DOHH2 (cell line): ENCODE data around the gene PIBF1.
A peak's percentile ranks its signal among the peaks of the same experiment; 100 is the strongest.

Source experiments
- H3F3A ChIP-seq: fragments of 200-600 bp; sonication (generic), shearing (Covaris generic); 2 replicates; pipeline ENCODE4 v1.6.0; 2016; ENCODE audit warnings: antibody characterized with exemption, mild to moderate bottlenecking; ENCODE audit not compliant: control insufficient read depth, insufficient read depth
- H3K27ac ChIP-seq: fragments of 200-600 bp; sonication (generic); 2 replicates; pipeline ENCODE4 v1.5.1; 2014; ENCODE audit warnings: low read depth, mild to moderate bottlenecking, low read length, moderate library complexity
- H3K27me3 ChIP-seq: fragments of 200-600 bp; sonication (generic); 2 replicates; pipeline ENCODE4 v1.6.1; 2014; ENCODE audit warnings: mild to moderate bottlenecking, low read length, mixed read lengths; ENCODE audit not compliant: control insufficient read depth
- H3K36me3 ChIP-seq: fragments of 200-600 bp; sonication (generic); 2 replicates; pipeline ENCODE4 v1.6.1; 2014; ENCODE audit warnings: mild to moderate bottlenecking, low read length, moderate library complexity, mixed read lengths; ENCODE audit not compliant: control insufficient read depth
- H3K4me1 ChIP-seq: fragments of 200-600 bp; sonication (generic); 2 replicates; pipeline ENCODE4 v1.6.1; 2014; ENCODE audit warnings: mild to moderate bottlenecking, low read length, mixed read lengths; ENCODE audit not compliant: control insufficient read depth
- H3K4me2 ChIP-seq: fragments of 200-600 bp; sonication (generic); 2 replicates; pipeline ENCODE4 v1.6.0; 2014; ENCODE audit warnings: mild to moderate bottlenecking, low read length, moderate library complexity
- H3K4me3 ChIP-seq: fragments of 200-600 bp; sonication (generic); 2 replicates; pipeline ENCODE4 v1.5.1; 2014; ENCODE audit warnings: mild to moderate bottlenecking, low read length, mixed read lengths
- H3K79me2 ChIP-seq: fragments of 200-600 bp; sonication (generic); 2 replicates; pipeline ENCODE4 v1.6.1; 2014; ENCODE audit warnings: mild to moderate bottlenecking, low read length, mixed read lengths; ENCODE audit not compliant: control insufficient read depth
- H3K9me2 ChIP-seq: fragments of 200-600 bp; sonication (generic); replicated peaks from 2 replicates; pipeline ENCODE4 v1.6.1; 2014; ENCODE audit warnings: mild to moderate bottlenecking, low read length, mixed read lengths; ENCODE audit not compliant: control insufficient read depth
- H3K9me3 ChIP-seq: fragments of 200-600 bp; sonication (generic); 2 replicates; pipeline ENCODE4 v1.6.1; 2014; ENCODE audit warnings: antibody characterized with exemption, low read length, mixed read lengths; ENCODE audit not compliant: control insufficient read depth, insufficient read depth
- H4K20me1 ChIP-seq: fragments of 200-600 bp; sonication (generic); 2 replicates; pipeline ENCODE4 v1.6.0; 2014; ENCODE audit warnings: low read depth, mild to moderate bottlenecking, antibody characterized with exemption, low read length, moderate library complexity; ENCODE audit not compliant: control insufficient read depth, insufficient read depth
- EZH2phosphoT487 ChIP-seq: fragments of 200-600 bp; sonication (generic); IDR thresholded peaks from 2 replicates; pipeline ENCODE4 v1.6.1; 2017; ENCODE audit warnings: borderline replicate concordance, mild to moderate bottlenecking, antibody characterized with exemption, low read length, moderate library complexity, mixed read lengths
- TF ChIP-seq, protein P1 (sequence below): fragments of 200-600 bp; sonication (generic); IDR thresholded peaks from one replicate; pipeline ENCODE4 v1.5.1; 2014; ENCODE audit warnings: antibody characterized with exemption, mild to moderate bottlenecking, low read depth, low read length; ENCODE audit not compliant: poor library complexity, severe bottlenecking

Gene PIBF1

DNA sequence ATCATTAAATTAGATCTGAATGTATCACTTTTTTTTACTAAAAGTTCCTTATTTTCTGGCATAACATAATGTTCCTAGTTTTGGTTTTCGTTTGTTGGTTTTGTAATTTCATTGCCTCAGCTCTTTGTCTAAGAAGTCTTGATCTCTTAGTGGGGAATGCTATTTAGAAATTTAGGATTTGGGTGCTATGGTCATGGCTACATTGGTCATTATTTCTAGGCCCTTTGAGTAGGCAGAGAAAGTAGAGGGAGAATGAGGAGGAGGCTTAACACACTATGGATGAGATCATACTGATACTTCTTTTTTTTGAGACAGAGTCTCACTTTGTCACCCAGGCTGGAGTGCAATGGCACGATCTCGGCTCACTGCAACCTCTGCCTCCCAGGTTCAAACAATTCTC, 41.8 kb downstream of the PIBF1 start:
- TF ChIP-seq, protein P1, sequence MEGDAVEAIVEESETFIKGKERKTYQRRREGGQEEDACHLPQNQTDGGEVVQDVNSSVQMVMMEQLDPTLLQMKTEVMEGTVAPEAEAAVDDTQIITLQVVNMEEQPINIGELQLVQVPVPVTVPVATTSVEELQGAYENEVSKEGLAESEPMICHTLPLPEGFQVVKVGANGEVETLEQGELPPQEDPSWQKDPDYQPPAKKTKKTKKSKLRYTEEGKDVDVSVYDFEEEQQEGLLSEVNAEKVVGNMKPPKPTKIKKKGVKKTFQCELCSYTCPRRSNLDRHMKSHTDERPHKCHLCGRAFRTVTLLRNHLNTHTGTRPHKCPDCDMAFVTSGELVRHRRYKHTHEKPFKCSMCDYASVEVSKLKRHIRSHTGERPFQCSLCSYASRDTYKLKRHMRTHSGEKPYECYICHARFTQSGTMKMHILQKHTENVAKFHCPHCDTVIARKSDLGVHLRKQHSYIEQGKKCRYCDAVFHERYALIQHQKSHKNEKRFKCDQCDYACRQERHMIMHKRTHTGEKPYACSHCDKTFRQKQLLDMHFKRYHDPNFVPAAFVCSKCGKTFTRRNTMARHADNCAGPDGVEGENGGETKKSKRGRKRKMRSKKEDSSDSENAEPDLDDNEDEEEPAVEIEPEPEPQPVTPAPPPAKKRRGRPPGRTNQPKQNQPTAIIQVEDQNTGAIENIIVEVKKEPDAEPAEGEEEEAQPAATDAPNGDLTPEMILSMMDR, result no peak
- TF ChIP-seq EZH2phosphoT487, result no peak
- no peaks in the 10 kb centered on the region for H3K27me3 ChIP-seq
- no peak overlapping the region for H3K4me2 ChIP-seq
- no peaks in the 10 kb centered on the region for H3K79me2 ChIP-seq
- H3F3A ChIP-seq, result no peaks in the 10 kb centered on the region
- no peaks in the 10 kb centered on the region for H3K9me2 ChIP-seq
- H3K4me1 ChIP-seq, result no peaks in the 10 kb centered on the region
- H3K4me3 ChIP-seq, result no peak overlapping the region
- peaks cover 64% of the 10 kb centered on the region for H3K36me3 ChIP-seq
- no peaks in the 10 kb centered on the region for H3K9me3 ChIP-seq
- H3K27ac ChIP-seq, result no peak overlapping the region
- no peaks in the 10 kb centered on the region for H4K20me1 ChIP-seq

DNA sequence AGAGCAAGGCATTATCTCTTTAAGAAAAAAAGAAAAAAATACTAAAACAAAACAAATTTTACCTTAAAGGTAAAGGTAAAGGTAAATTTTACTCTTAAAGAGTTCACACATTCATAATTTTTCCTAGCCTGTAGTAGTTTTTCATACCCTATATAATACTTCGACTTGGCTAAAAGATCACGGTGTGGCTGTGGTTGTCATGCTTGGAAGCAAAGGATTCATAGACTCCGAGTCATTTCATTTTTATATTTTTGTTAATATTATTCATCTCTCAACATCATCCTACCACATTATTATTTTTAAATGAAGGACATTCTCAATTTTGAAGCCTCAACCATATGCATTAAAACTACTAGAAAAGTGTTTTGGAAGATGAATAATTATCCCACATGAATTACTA, 52.7 kb downstream of the PIBF1 start:
- Histone ChIP-seq H3F3A (no peaks in the 10 kb centered on the region), H3K4me2 (no peak overlapping the region), H3K27me3 (no peaks in the 10 kb centered on the region), H3K4me1 (no peaks in the 10 kb centered on the region), H3K27ac (no peak overlapping the region), H3K79me2 (0 out of 2 replicates have a peak, but pooled peaks cover 2% of the 10 kb centered on the region), H3K9me3 (no peaks in the 10 kb centered on the region), H4K20me1 (no peaks in the 10 kb centered on the region), H3K9me2 (no peaks in the 10 kb centered on the region), H3K36me3 (peaks cover 25% of the 10 kb centered on the region), H3K4me3 (no peak overlapping the region)
- no peak for TF ChIP-seq EZH2phosphoT487
- TF ChIP-seq, protein P1, result no peak

DNA sequence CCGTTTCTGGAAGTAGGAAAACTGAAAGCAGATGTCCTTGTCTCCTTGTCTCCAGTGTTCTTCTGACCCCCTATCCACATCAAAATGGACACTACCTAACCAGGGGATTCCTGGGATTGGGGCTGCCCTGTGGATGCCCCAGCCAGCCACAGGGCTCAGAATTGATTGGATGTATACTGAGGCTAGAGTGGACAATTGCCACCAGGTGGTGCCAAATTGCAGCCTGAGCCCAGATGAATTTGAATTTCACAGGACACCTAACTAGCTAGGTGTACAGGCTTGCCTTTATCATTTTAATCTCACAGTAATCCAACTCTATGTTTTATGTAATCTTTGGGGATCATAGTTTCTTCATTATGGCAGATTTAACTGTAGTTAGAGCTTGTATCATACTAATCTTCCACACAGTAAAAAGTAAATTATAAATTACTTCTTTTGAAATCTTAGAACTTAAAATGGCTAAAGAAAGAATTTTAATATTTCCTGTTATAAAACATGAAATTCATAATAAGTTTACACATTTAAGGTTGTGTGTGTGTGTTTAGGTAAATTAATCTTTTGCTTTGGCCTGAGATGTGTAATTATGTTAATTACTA, 58.0 kb downstream of the PIBF1 start:
- no peaks in the 10 kb centered on the region for H3K4me1 ChIP-seq
- H3K79me2 ChIP-seq, result no peaks in the 10 kb centered on the region
- H3K9me3 ChIP-seq, result no peaks in the 10 kb centered on the region
- no peak for TF ChIP-seq EZH2phosphoT487
- TF ChIP-seq, protein P1, result peak; percentile 67
- no peak overlapping the region for H3K4me3 ChIP-seq
- H3K9me2 ChIP-seq, result no peaks in the 10 kb centered on the region
- H4K20me1 ChIP-seq, result no peaks in the 10 kb centered on the region
- peaks cover 27% of the 10 kb centered on the region for H3K36me3 ChIP-seq
- no peaks in the 10 kb centered on the region for H3K27me3 ChIP-seq
- H3K4me2 ChIP-seq, result no peak overlapping the region
- H3F3A ChIP-seq, result no peaks in the 10 kb centered on the region
- no peak overlapping the region for H3K27ac ChIP-seq
